ENCODE data around the gene POC5.

DNA sequence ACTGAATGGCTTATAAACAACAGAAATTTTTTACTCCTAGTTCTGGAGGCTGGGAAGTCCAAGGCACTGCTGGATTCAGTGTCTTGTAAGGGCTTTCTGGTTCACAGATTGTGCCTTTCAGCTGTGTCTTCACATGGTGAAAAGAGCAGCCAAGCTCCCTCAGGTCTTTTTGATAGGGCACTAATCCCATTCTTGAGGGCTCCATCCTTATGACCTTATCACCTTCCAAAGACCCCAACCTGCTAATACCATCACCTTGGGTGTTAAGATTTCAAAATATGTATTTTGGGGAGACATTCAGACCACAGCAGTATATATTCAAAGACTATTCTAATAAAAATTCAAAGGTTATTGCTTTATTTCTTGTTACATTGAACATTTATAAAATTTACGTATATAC lies 16.5 kb upstream of the POC5 start:
- no peak for TF ChIP-seq POLR2A (IDR thresholded peaks at IDR 0.05)
- no peak for TF ChIP-seq POLR2AphosphoS5 (IDR thresholded peaks at IDR 0.05)
- TF ChIP-seq, protein P1, sequence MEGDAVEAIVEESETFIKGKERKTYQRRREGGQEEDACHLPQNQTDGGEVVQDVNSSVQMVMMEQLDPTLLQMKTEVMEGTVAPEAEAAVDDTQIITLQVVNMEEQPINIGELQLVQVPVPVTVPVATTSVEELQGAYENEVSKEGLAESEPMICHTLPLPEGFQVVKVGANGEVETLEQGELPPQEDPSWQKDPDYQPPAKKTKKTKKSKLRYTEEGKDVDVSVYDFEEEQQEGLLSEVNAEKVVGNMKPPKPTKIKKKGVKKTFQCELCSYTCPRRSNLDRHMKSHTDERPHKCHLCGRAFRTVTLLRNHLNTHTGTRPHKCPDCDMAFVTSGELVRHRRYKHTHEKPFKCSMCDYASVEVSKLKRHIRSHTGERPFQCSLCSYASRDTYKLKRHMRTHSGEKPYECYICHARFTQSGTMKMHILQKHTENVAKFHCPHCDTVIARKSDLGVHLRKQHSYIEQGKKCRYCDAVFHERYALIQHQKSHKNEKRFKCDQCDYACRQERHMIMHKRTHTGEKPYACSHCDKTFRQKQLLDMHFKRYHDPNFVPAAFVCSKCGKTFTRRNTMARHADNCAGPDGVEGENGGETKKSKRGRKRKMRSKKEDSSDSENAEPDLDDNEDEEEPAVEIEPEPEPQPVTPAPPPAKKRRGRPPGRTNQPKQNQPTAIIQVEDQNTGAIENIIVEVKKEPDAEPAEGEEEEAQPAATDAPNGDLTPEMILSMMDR (IDR thresholded peaks at IDR 0.05), result no peak

Data from suprapubic skin (tissue), 4 donors.